LNCAP (cell line): ENCODE results near the gene TAS2R8.

ENCODE experiments used
- CTCF ChIP-seq: fragments of 450-650 bp; IDR thresholded peaks from 2 replicates; pipeline ENCODE4 v1.5.1; 2017; ENCODE audit warnings: mild to moderate bottlenecking

Gene TAS2R8

DNA sequence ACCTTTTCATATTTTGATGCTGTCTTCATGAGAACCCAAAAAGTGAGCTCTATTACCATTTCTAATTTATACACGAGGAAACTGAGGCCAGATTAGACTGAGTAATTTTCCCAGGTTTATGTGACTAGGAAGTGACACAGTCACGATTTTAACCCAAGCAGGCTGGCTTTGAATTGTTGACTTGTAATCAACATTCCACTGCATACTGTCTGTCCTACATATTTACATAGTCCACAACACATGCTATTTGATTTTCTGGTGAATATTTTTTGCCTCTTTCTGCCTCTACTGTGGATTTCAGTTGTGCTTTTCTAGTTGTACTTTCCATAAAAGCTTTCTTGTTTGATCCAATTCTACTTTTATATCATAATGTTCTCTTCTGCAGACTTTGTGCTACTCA lies 12.9 kb downstream of the TAS2R8 start:
- TF ChIP-seq CTCF = no peak

- TF ChIP-seq CTCF = no peak
Measured at GRCh38 chr12:10783252-10783651, 23.8 kb downstream of the TAS2R8 start.

- no peak for TF ChIP-seq CTCF
Measured at GRCh38 chr12:10779103-10779502, 28.0 kb downstream of the TAS2R8 start.

DNA sequence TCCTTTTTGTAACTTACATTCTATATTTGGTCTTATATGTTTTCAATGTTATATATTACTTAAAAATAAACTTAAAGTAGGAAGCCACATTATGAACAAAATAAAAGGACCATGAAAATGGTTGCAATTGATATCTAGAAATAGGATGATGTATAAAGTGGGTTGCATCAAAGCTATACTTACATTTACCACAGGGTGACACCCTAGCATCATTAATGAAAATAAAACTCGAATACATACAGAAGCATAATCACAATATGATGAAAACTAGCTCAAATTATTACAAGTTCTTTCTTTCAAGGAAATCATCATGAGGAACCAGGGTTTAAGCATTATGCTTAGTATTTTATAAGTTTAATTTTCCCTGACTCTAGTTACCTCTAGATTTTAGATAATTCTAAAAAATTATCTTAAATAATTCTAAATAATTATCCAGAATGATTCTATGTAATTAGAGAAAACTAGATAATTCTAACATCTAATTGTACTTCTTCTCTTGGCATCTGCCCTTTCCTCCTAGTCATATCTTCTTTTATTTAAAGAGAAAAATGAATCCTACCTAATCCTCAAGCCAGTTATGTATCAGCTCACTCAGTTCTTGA lies 35.9 kb downstream of the TAS2R8 start:
- TF ChIP-seq CTCF = peak; percentile 79

DNA sequence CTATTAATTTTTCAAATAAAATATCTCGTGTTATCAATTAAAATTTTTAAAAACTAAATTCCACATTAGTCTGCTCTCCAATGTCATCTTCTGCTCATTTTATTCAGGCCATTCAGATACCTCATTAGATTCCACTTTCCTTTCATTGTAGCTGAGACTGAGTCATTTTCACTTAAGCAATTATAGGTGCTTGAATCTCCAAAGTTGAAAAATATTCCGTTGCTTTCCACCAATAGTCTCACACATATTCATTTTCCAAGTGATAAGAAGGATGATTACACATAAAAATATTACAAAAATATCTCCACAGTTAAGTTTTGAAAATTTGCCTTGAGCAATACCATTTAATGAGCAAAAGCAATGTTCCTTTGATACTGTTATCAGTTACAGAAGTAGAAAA lies 47.4 kb downstream of the TAS2R8 start:
- TF ChIP-seq CTCF = no peak

DNA sequence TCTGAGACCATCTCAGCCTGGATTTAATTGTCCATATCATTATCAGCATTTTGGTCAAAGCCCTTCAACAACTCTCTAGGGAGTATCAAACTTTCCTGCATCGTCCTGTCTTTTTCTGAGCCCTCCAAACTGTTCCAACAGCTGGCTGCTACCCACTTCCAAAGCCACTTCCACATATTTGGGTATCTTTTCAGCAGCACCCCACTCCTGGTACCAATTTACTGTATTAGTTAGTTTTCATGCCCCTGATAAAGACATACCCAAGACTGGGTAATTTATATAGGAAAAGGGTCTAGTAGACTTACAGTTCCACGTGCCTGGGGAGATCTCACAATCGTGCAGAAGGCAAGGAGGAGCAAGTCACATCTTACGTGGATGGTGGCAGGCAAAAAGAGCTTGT lies 50.9 kb downstream of the TAS2R8 start:
- TF ChIP-seq CTCF = no peak
